Measurements from ENCODE around the gene SCARF2.

SCARF2 gene

DNA sequence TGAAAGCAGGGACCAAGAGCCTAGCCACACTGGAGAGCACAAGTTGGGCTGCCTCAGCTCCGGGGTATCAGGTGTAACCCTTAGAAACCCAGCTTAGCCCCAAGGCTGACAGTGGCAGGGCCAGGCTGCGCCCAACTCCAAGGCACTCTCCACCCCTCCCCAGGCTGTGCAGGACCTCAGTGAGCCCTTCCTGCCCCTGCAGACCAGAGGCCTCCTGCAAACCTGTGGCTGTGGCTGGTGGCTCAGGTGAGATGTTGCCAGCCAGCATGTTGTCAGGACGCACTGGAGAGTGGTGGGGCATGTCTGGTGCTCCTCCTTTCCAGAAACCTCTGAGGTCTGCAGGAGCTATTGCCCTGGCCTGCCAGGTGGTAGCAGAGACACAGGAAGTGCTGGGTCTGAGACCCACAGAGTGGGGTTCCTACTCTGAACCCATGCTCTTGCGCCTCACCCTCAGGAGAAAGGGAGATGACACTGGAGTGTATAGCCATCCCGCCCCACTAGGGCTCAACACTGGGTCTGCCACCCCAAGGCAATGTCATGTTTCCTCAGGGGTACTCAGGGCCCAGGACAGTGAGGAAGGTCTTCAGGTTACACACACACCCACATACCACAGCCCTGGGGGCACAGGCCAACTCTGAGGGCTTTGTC is 2.4 kb upstream of the SCARF2 start:
- no peak for DNase-seq (ENCODE audit: low read depth in 2 of 2)

DNA sequence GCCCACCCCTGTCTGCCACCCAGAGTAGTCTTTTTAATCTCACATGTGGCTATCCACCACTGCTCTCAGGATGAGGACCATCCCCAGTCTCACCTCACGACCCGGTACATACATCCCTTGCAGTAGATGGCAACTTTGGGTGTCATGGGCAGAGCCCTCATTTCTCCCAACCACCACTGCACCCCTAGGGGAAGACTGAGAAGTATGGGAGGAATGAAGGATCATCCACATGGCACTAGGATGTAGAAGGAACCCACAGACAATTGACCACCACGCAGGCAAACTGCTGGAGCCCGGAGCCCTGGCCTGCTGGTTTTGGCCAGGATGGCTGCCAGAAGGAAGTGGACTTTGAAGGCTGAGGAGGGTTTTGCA is 1.9 kb upstream of the SCARF2 start:
- no peak for DNase-seq (ENCODE audit: low read depth in 2 of 2)

DNA sequence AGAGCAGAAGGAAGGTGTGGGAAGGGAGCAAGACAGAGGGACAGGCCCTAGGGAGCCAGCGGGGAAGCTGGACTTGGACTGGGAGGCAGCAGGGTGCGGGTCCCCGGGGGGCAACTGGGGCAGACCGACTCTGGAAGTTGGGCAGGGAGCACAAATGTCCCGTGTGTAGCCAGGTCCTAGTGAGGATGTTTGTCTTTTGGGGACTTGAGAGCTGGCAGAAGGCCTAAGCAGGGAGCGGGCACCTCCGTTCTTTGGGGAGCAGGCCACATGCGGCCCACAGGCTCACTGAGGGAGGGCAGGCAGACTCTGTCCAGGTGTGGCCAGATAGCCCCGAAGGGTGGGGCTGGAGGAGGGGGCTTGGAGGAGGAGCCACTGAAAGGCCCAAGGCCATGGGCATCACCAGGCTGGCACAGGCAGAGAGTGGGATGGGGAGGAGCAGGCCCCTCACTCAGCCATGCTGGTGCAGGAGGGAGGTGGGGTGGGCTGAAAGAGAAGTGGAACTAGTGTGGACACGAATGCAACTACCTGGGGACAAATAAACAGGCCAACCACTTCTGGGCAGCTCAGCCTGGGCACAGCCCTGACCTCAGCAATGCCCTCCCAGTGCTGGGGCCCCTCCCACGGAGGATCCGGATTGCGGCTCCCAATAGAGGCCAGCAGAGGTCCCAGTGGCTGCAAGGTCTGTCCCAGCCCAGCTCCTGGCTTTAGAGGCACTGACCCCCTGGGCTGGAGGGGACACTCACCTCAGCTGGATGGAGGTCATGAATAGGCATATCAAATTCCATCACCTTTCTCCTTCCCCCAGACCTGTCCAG is 1.3 kb upstream of the SCARF2 start:
- DNase-seq (ENCODE audit: low read depth in 2 of 2) = no peak

DNA sequence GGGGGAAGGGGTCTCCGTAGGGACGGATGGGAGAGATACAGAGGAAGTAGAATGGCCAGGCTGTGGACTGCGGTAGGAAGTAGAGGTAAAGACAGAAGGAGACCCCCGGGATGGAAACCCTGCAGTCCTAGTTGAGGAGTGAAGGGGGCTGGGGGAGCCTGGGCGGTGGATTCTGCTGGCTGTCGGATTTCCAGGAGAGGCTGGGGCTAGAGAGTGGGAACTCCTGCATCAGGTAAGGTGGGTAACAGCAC is 727 bp upstream of the SCARF2 start:
- DNase-seq (ENCODE audit: low read depth in 2 of 2) = no peak

DNA sequence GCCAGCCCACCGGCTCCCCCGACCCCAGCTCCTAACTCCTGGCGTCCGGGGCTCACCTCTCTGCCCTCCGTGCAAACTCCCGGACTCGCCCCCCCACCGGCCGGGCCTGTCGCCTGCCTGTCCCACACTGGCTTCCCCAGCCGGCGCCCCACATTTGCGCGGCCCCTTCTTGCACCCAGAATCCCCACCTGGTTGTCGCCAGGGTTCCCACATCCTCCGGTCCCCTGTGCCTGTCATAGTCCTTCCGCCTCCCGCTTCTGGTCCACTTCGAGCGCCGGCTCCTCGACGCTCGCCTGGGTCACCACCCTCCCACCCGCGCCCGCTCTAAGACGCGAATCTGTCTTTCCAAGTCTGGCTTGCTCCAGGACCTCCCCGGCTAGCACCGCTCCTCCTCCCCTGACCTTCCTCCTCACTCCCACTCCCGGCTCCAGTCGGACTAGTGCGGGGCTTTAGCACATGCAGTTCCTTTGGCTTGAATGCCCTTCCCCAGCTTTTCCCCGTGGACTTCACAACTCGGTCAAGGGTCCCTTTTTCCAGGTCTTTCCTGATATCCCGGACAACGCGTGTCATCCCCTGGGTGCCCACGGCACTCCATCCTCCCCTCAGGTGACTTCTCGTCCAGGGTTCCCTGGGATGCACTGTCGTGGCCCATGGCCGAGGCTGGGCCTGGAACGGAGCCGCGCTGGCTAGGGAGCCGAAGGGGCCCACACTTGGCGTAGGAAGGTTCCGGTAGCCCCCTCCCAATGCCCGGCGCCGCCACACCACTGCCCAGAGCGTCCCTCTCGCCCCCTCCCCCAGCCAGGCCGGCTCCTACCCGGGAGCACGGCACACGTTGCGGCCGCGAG is 635 bp downstream of the SCARF2 start:
- DNase-seq (ENCODE audit: low read depth in 2 of 2) = no peak

DNA sequence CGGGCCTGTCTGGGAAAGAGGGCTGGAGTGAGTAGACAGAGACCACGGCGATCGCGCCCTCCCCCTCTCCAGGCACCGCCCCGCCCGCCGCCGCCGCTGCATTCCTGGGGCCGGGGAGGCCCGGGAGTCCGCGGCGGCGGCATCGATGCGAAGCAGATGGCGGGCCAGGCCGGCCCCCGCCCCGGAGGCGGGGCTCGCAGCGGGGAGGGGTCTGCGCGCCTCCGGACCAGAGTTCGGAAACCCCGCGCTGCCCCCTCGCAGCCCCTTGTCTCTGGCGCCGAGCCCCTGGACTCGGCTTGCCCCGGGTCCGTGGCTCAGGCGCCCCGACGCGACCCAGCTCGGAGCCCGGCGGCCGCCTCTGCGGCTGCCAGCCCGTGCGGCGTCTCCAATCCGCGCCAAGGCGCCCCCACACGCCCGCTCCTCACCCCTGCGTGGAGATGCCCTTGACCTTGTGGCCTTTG is 1.3 kb downstream of the SCARF2 start:
- DNase-seq (ENCODE audit: low read depth in 2 of 2) = no peak

DNA sequence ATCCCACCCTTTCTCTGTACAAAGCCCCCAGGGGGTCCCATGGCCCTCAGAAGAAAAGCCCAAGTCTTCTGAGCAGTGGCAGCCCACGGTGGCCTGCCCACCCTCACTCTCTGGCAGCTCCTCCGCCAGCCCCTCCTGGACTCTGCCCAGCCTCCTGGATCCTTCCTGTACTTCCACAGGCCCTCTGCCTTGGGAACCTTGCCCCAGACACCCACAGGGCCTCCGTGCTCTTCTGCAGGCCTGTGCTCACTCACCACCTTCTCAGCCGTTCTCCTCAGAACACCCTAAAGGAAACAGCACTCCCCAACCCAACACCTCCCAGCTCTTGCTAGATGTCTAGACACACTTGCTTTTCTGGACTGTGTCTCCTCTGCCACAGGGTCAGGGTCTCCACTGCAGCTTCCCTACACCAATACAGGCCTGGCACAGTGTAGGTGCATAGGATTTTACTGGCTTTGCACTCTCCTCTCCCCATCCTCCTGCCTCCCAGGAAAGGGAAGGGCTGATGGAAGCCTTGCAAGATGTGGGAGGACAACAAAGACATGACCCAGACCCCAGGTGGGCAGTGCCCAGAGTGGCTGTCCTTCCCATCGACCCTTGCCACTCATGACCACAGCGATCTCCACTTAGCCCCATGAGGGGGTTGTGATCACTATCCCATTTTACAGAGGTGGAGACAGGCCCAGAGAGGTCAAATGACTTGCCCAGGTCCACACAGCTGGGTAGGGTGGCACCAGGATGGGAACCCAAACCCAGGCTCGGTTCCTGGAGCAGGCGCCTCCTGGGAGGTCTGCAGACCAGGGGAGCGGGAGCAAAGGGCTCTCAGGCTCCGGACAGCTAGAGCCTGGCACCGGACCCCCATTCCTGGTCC is 2.0 kb downstream of the SCARF2 start:
- no peak for DNase-seq (ENCODE audit: low read depth in 2 of 2)

DNA sequence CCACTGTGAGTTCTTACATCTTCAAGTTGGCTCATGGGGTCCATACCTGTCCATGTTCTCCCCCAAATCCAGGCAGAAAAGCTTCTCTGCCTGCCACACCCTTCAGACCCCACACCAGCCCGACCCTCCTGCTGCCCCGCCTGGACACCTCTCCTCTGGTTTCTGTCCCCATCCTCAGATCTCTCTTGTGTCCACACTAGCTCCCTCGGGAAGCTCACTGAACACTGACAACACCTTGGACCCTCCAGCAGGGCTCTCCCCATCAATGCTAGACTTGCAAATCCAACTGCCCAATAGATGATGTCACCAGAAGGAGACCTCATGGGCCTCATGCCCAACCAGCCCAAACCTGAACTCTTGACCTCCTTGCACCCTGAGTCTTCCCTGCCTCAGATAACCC is 2.9 kb downstream of the SCARF2 start:
- DNase-seq (ENCODE audit: low read depth in 2 of 2) = no peak

DNA sequence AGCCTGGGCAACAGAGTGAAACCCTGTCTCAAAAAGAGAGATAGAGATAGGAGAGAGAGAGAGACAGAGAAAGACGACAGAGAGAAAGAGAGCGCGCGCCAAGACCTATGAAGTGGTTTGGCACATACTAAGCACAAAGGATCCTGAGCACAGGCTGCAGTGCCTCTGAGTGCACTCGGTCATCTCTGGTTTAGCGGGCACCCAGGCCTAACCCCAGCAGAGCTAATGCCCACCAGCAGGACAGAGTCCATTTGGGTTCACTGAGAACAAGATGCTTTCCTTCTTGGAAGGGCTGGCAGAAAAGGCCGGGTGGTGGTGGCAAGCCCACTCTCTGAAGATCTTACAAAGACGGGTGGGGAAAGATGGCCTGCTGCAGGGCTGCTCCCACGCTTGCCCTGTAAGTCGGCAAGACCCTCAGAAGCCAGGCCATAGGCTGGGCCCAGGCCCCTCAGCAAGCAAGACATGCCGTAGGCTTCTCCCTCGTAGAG is 3.3 kb downstream of the SCARF2 start:
- no peak for DNase-seq (ENCODE audit: low read depth in 2 of 2)

DNA sequence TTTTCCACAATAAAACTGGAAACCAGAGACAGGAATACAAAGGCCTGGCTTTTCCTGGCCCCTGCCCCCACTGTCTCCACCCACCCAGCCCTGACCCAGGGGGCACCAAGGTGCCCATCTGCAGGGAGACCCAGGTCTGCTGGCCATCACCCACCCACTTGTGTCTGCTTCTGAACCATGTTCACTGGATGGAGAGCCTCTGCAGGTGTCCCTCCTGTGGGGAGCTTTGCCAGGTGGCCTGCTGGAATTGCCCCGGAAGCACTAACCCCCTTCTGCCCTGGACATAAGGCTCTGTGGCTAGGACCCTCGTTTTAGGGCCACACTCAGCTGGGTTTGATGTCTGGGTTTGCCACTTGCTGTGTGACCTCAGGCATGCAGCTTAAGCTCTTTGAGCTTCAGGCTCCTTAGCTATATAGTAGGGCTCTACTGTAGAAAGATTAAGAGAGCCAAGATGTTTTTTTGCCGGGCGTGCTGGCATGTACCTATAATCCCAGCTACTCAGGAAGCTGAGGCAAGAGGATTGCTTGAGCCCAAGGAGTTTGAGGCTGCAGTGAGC is 3.9 kb downstream of the SCARF2 start:
- no peak for DNase-seq (ENCODE audit: low read depth in 2 of 2)

DNA sequence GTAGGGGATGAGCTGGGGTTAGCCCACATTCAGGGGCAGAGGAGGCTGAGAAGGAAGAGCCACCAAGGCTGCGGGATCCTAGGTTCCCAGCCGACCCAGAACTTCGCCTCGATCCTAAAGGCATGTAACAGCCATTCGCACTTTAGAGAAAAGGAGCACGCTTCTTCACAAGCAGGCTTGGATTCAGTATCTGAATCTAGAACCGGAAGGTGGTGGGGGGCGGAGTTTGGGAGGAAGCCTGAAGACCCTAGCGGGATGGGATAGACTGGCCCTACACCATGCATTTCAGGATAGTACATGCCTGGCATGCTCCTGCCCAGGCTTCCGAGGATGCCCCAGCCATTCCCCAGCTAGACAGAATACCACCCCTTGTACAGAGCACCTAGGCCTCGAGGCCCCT is 4.4 kb downstream of the SCARF2 start:
- DNase-seq (ENCODE audit: low read depth in 2 of 2) = no peak

DNA sequence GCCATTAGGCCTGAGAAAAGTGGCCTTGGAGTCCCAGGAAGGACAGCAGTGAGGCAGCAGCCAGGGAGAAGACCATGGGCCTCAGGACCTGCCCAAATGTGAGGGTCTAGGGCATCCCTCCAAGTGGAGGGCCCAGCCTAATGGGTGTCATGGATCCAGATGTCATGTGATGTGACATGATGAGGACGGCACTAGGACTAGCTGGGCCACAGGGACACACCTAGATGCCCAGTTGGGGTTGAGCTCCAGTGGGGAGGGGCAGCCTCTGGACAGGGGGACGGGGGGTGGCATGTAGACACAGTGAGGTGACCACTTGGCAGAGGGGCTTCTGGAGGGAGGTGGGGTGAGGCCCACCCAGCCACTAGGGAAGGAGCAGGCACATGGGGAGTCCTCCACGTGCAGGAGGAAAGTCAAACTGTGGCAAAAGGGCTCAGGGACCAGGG is 5.4 kb downstream of the SCARF2 start:
- DNase-seq (ENCODE audit: low read depth in 2 of 2) = no peak

DNA sequence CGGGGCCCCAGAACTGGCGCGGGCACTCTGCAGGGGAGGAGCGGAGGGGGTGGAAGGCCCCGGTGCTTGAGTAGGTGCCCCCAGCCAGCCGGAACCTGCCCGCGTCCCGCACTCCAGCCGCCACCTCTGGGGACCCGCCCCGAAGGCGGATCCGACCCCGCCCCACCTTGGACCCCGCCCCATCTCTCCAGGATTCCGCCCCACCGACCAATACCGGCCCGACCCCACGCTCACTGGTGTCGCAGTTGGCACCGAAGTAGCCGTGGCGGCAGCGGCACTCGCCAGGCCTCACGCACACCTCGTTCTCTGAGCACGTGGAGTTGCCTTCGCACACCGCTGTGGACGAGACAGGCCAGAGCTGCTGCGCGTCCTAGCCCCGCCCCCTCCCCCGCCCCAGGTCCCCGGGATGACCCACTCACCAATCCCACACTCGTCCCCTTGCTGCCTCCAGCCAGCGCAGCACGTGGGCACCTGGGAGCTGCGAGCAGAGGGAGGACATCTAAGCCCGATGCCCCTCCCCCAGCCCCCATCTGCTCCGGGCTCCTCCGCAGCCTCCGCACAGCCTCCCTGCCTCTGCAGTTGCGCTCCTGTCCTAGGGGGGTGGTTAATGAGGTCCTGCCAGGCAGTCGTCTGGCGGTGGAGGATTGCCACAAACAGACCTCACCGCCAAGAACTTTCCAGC is 6.0 kb downstream of the SCARF2 start:
- no peak for DNase-seq (ENCODE audit: low read depth in 2 of 2)

DNA sequence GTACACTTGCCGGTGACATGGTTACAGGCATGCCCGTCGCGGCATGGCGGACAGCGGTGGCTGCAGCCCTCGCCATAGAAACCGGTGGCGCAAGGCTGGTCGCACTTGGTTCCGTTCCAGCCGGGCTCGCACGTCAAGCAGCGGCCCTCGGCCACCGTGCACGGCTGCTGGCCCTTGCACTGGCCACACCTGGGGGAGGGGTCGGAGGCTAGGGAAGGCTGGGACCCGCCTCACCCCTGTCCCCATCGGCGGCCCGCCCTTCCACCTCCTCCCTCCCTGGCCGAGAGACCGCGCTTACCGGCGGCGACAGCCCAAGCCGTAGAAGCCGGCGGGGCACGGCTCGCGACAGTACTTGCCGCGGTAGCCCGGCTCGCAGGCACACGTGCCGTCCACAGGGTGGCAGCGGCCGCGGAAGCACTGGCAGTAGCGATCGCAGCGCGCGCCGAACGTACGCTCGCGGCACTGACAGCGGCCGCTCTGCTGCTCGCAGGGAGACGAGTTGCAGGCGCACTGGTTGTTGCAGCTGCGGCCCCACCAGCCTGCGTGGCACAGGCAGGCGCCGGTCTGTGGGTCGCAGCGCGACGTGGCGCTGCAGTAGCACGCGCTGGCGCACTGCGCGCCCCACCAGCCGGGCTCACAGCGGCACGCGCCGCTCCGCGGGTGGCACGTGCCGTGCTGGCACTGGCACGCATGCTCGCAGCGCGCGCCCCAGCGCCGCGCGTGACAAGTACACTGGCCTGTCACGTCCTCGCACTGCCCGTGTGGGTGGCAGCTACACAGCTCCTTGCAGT is 6.7 kb downstream of the SCARF2 start:
- DNase-seq (ENCODE audit: low read depth in 2 of 2) = peak in 1 of 2 donors; percentile 41

DNA sequence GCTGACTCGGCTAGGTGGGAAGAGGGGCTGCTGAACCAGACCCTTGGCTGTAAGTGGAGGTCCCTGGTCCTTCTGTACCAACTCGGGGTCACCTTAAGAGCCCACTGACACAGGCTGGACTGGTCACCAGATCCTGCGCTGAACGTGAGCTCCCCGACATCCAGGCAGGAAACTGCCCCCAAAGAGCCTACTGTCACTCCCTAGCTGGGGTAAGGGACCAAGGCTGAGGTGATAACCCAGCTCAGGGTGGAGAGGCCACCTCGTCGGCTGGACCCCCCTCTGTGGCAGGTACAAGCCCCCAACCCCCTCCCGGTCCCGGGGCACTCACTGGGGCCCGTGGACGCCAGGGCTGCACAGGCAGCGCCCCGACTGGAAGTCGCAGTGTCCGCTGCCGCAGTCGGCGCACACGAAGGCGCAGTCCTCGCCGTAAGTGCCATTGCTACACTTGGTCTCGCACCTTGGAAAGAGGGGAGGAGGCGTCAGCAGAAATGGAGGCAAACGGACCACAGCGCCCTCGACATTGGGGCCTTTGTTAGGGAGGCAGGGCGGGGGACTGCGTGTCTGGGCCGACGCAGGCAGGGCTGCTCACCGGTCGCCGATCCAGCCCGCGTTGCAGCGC is 7.4 kb downstream of the SCARF2 start:
- no peak for DNase-seq (ENCODE audit: low read depth in 2 of 2)

DNA sequence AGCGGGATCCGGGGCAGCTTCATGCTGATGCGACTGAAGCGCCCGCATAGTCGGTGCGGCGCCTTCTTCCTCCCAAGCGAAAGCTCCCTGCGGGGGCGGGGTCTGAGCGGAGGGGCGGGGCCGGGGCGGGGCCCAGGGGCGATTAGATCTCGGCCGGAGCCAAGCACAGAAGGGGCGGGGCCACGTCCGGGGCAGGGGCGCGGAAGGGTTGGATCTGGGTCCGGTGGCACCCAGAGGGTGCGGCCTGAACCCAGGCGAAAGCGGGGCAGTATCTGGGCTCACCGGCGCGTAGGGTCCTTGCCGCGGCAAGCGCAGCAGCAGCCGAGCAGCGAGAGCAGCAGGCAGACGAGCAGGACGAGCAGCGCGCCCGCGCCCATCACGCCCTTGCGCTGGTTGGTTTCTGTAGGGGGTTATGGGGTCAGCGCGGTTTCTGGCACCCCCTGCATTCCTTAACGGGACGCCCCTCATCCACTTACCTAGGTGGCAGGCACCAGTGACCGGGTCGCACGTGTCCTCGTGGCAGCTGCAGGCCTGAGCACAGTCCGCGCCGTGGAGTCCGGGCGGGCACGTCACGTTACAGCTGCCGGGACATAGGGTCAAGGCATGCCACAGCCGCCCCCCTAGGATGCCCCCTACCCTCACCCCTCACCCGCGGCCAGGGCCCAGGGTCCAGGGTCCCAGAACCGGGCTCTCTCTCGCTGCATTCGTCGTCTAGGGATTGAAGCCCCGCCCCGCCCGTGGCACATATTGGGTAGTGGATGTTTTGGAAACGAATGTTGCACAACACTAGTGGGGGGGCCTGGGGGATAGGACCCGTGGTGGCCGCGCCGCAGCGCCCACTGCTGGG is 8.1 kb downstream of the SCARF2 start:
- DNase-seq (ENCODE audit: low read depth in 2 of 2) = peak; percentile 54 to 72

DNA sequence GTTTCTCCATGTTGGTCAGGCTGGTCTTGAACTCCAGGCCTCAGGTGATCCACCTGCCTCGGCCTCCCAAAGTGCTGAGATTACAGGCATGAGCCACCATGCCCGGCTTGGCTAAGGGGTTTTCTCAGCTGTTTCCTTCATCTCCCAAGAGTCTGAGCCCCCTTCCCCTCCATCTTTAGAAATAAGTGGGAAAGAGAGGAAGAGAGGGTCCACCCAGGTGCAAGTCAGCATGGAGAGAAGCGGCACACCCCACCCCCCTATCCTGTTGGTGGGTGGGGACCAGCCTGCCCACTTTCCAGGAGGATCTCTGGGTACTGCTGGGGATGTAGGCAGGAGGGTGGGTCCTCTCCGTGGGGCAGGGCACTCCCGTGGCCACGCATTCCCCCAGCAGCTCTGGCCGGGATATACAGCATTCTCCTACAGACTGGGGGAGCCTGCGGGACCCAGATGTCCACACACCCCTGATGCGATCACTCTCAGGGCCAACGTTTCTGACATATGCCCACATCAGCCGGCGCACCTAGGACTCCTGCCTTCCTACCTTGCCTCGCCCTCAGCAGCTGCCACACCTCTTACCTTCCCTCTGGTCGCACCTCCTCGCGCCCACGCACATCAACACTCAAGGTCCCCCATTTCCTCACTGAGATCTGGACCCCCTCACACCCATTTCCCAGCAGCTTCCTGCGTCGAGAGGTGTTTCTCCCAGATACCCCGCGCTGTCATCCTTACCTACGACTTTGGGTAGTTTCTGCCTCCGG is 8.9 kb downstream of the SCARF2 start:
- no peak for DNase-seq (ENCODE audit: low read depth in 2 of 2)

DNA sequence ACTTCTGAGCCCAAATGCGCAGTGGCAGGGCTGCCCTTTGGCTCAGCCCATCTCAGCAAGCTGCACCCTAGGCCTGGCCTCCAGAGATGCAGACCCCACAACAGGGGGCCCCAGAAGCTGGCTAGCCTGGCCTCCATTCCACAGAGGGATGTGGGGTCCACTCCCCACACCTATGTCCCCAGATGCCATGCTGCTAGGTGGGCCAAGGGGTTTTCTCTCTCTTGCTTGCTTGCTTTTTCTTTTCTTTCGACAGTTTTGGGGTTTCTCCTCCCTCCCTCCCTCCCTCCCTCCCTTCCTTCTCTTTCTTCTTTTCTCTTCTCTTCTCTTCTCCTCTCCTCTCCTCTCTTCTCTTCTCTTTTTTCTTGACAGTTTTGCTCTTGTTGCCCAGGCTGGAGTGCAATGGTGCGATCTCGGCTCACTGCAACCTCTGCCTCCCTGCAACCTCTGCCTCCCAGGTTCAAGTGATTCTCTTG is 9.6 kb downstream of the SCARF2 start:
- DNase-seq (ENCODE audit: low read depth in 2 of 2) = no peak

Measured in stimulated activated CD8-positive, alpha-beta memory T cell treated with anti-CD3 and anti-CD28 coated beads, Interleukin-7, amount 100 ng/mL, for 4 hours (primary cell).